GM12873 (cell line): ENCODE measurements around the gene UGT1A3.
A peak's percentile ranks its signal among the peaks of the same experiment; 100 is the strongest.

Experiments
- CTCF ChIP-seq: IDR thresholded peaks from 2 replicates; pipeline ENCODE4 v1.5.1; 2012; ENCODE audit warnings: low read depth, mild to moderate bottlenecking, moderate library complexity, low read length, control low read depth; ENCODE audit not compliant: insufficient read depth; ENCODE audit errors: missing control alignments

Gene UGT1A3

GRCh38 chr2:233711312-233712008, 17.4 kb upstream of the UGT1A3 start:
- TF ChIP-seq CTCF, result peak; percentile 92

GRCh38 chr2:233712611-233713261, 16.1 kb upstream of the UGT1A3 start, which contains the start of gene UGT1A5:
TSS of gene UGT1A5 (plus strand) at chr2:233712907. CDS start at chr2:233712992, 85 bp downstream.
- no peak for TF ChIP-seq CTCF

- TF ChIP-seq CTCF, result no peak
These were observed 15.6 kb upstream of the UGT1A3 start for GRCh38 chr2:233713262-233713615.

GRCh38 chr2:233714121-233714520, 14.7 kb upstream of the UGT1A3 start:
- no peak for TF ChIP-seq CTCF

- TF ChIP-seq CTCF, result no peak
These were observed 10.3 kb upstream of the UGT1A3 start, which contains the start of gene UGT1A4 for GRCh38 chr2:233718552-233718951. TSS of gene UGT1A4 (plus strand) at chr2:233718736. CDS start at chr2:233718821, 85 bp downstream.

GRCh38 chr2:233740870-233741269, 12.0 kb downstream of the UGT1A3 start:
- no peak for TF ChIP-seq CTCF

GRCh38 chr2:233743464-233744259, 14.8 kb downstream of the UGT1A3 start:
- TF ChIP-seq CTCF, result no peak
